ENCODE data around the gene KIAA1217.

GRCh38 chr10:24385776-24386175, 176.8 kb downstream of the KIAA1217 start:
- TF ChIP-seq CTCF (IDR thresholded peaks at IDR 0.05; ENCODE audit: low read length) (no peak), EZH2 (IDR thresholded peaks at IDR 0.05; ENCODE audit: borderline replicate concordance, low read length) (no peak)
